HFF-Myc (cell line): ENCODE measurements around the gene FXYD2.
"Not testable (repeated sequence)": the region's sequence is repeated elsewhere in the genome, so short reads cannot be mapped to it uniquely, and the experiment has no call there.

ENCODE experiments used
- DNase-seq: peaks from one replicate; pipeline ENCODE4 v3.0.0-alpha.2; 2011; ENCODE audit warnings: low read depth; ENCODE audit errors: extremely low read depth
- H3K4me3 ChIP-seq: replicated peaks from 2 replicates; pipeline ENCODE4 v1.5.1; 2011; ENCODE audit warnings: low read depth, mild to moderate bottlenecking, control low read depth, low read length
- CTCF ChIP-seq: IDR thresholded peaks from 2 replicates; pipeline ENCODE4 v1.5.1; 2012; ENCODE audit warnings: mild to moderate bottlenecking, low read depth, low read length, control low read depth; ENCODE audit errors: missing control alignments

FXYD2 gene

GRCh38 chr11:117870103-117870952 is 45.8 kb upstream of the FXYD2 start:
- DNase-seq, result no peak
- TF ChIP-seq CTCF, result no peak
- no peak overlapping the region for H3K4me3 ChIP-seq

DNA sequence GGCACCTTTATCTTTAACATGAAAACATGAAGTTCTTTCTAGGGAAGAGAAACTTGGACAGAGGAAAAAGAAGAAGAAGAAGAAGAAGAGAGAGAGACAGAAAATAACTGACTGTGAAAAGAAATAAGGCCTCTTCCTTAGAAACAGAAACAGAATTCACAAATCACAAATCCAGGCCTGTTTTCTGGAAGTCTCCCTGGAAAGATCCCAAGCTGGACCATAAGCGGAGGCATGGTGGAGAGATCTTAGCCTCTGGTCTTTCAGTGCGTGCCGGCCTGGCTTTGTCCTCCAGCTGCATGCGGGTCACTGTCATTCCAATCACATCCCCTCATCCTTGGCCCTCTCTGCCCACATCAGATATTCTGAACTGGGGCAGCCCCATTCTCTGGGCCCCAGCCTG is 45.1 kb upstream of the FXYD2 start:
- no peak for DNase-seq
- no peak for TF ChIP-seq CTCF
- no peak overlapping the region for H3K4me3 ChIP-seq

- no peak for DNase-seq
- H3K4me3 ChIP-seq, result no peak overlapping the region
- no peak for TF ChIP-seq CTCF
These were observed 44.4 kb upstream of the FXYD2 start for GRCh38 chr11:117868815-117869561.

DNA sequence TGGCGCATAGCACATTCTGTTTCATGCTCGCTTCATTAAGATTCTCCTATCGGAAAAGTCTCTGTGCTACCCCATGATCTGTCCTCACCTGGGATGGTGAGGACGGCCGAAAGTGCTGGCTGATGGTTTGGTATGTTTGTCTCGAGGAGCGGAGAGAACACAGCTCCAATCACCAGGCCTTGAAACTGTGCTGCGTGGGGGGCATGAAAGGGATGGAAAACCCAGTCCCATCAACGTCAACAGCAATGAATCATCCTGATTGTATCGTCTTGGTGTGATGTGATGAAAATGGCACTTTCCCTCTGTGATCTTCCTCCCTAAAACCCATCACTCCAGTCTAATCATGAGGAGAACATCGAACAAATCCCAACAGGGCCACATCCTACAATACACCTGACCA is 43.5 kb upstream of the FXYD2 start:
- no peak overlapping the region for H3K4me3 ChIP-seq
- no peak for DNase-seq
- TF ChIP-seq CTCF, result no peak

DNA sequence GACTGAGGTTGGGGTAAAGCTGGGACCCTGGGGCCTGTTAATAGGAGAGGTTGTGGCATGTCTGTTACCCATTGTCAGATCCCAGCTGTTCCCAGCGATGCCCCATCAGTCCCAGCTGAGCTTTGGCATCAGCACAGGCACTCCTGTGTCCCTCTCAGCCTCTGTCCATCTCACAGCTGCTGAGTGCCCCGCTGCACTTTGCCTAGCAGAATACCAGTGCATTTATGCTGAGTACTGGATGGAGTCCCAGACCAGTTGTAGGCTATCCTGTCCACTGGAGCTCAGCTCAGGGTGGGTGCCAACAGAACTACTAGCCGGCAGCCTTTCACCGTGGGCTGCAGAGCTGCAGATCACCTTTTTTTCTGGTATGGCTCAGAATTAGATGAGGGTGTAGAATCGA is 42.0 kb upstream of the FXYD2 start:
- TF ChIP-seq CTCF, result no peak
- no peak for DNase-seq

DNA sequence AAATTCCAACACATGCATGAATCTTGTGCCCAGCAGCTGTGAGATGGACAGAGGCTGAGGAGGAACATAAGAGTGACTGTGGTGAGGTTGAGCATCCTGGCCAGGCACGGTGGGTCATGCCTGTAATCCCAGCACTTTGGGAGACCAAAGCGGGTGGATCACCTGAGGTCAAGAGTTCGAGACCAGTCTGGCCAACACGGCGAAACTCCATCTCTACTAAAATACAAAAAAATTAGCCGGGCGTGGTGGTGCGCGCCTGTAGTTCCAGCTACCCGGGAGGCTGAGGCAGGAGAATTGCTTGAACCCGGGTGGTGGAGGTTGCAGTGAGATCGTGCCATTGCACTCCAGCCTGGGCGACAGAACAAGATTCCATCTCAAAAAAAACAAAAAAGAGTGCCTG is 41.0 kb upstream of the FXYD2 start:
- H3K4me3 ChIP-seq, DNase-seq: not testable (repeated sequence)

More for the DNA sequence above, 42.0 kb upstream of the FXYD2 start:
- H3K4me3 ChIP-seq, result no peak overlapping the region

- no peak overlapping the region for H3K4me3 ChIP-seq
- DNase-seq, result no peak
- no peak for TF ChIP-seq CTCF
These were observed 38.8 kb upstream of the FXYD2 start for GRCh38 chr11:117863383-117863782.
